HG02970 (cell line): ENCODE measurements around the gene ELOVL5.

ENCODE experiments used
- ATAC-seq: cut with Tn5 transposase; IDR thresholded peaks from one replicate; pipeline ENCODE4 v1.9.1; 2021; ENCODE audit warnings: mild to moderate bottlenecking, moderate library complexity, moderate number of reproducible peaks; ENCODE audit not compliant: unreplicated experiment, low FRiP score

The ELOVL5 gene

GRCh38 chr6:53246924-53247323 is 101.8 kb downstream of the ELOVL5 start:
- no peak for ATAC-seq

- ATAC-seq, result peak; percentile 68
Observed at GRCh38 chr6:53244958-53245357, 103.8 kb downstream of the ELOVL5 start.

GRCh38 chr6:53244399-53244931 is 104.3 kb downstream of the ELOVL5 start:
- no peak for ATAC-seq

GRCh38 chr6:53241938-53242337 is 106.8 kb downstream of the ELOVL5 start:
- no peak for ATAC-seq

GRCh38 chr6:53240761-53241160 is 108.0 kb downstream of the ELOVL5 start:
- no peak for ATAC-seq

- no peak for ATAC-seq
Observed at GRCh38 chr6:53240139-53240538, 108.6 kb downstream of the ELOVL5 start.

- peak; percentile 68 for ATAC-seq
Observed at GRCh38 chr6:53239526-53239925, 109.2 kb downstream of the ELOVL5 start.

- ATAC-seq, result no peak
Observed at GRCh38 chr6:53238311-53238710, 110.4 kb downstream of the ELOVL5 start.

GRCh38 chr6:53236241-53236640 is 112.5 kb downstream of the ELOVL5 start:
- ATAC-seq, result no peak

GRCh38 chr6:53235508-53235907 is 113.2 kb downstream of the ELOVL5 start:
- ATAC-seq, result no peak

GRCh38 chr6:53233309-53233708 is 115.4 kb downstream of the ELOVL5 start:
- no peak for ATAC-seq

GRCh38 chr6:53230775-53231467 is 117.8 kb downstream of the ELOVL5 start:
- ATAC-seq, result no peak

- ATAC-seq, result no peak
Observed at GRCh38 chr6:53227847-53228246, 120.9 kb downstream of the ELOVL5 start.

- no peak for ATAC-seq
Observed at GRCh38 chr6:53220605-53221004, 128.1 kb downstream of the ELOVL5 start.
